Stimulated activated naive CD8-positive, alpha-beta T cell treated with anti-CD3 and anti-CD28 coated beads, Interleukin-15, Interleukin-2, amounts not matched to agents 100 U/mL and 50 U/mL, for 24 hours (primary cell): ENCODE results near the gene PDE3A.

Experiments used
- ATAC-seq: fragments of 150-1000 bp; cut with Tn5 transposase; one replicate; pipeline ENCODE4 v1.10.0; 2021
- DNase-seq: peaks from one replicate; pipeline ENCODE4 v3.0.0; 2021

The PDE3A gene

DNA sequence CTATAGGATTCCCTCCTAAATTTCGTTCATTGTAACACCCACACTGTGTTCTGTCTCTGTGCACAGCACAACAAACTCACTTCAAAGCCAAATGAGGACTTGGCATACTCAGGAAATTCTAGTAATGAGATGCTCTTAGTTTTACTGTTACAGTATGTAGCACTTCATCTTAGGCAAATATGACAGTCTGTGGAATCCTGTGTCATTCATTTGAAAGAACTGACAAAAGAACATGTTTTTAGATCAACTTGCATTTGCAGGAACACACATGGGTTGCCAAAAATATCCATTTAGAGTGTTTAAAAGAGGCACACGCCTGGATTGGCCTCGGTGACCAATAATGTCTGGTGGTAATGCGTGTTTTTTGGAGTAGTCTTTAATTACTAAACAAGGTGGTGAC, 56.5 kb downstream of the PDE3A start:
- DNase-seq (no peak), ATAC-seq (no peak)

DNA sequence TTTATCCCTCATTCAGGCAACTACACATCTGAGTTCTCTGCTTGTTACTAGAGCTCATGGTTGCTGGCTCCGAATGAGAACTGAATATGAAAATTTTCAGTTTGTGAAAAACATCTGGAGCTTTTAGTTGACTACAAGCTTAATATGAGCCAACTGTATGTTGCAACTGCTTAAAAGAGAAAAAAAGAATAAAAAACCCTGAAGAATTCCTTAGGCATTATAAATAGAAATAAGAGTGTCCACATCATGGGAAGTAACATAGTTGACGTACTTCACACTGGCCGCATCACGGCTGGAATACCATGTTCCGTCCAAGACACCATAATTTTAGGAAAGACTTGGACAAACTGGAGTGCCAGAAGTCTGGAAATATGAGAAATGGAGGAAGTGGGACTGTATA, 57.9 kb downstream of the PDE3A start:
- DNase-seq (no peak), ATAC-seq (no peak)

DNA sequence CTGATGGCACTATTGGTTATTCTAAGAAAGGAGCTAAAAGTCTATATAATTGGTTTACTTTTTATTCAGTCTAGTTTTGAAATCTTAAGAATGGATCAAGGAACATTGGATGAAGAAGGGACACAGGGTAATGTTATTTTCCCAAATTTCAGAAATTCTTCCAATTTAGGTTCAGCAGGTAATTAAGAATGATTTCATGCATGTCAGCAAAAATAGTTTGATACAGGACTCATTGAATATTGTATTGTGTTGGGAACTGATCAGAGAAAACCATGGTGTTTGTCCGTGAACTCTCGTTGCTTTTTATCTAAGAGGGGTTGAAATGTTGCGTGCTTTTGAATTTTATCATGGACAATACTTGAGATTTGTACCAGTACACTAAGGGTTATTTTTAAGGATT, 58.6 kb downstream of the PDE3A start:
- no peak for ATAC-seq

DNA sequence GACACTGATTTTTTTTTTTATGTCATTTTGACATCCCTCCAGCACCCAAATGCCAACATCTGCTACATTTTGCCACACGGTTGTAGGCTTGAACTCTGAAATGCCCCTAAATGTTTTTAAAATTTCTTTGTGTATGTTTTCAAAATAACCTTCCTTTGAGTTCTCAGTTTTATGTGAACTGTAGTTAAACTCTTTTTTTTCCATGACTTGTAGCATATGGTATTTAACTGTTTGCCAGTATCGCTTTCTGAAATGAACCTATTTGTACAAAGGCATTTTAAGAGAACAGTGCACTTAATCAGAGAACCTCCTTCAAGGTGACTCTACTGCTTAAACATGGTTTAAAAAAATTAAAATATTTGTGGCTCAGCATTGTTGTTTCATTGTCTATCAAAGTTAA, 61.5 kb downstream of the PDE3A start:
- DNase-seq, result no peak
- ATAC-seq, result no peak

More for the DNA sequence above, 58.6 kb downstream of the PDE3A start:
- no peak for DNase-seq

DNA sequence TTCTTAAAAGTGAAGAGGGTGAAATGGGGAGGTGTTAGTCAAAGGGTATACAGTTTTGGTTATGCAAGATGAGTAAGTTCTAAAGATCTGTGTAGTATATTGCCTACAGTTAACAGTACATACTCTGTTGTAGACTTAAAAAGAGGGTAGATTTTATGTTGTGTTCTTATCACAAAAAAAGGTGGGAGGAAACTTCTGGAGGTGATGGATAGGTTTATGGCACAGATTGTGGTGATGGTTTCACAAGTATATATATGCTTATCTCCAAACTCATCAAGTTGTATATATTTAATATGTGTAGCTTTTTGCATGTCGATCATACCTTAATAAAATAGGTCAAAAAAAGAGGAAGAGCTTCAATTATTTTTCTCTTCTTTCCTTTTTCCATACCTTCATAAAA, 64.0 kb downstream of the PDE3A start:
- ATAC-seq, result no peak
- DNase-seq, result no peak

DNA sequence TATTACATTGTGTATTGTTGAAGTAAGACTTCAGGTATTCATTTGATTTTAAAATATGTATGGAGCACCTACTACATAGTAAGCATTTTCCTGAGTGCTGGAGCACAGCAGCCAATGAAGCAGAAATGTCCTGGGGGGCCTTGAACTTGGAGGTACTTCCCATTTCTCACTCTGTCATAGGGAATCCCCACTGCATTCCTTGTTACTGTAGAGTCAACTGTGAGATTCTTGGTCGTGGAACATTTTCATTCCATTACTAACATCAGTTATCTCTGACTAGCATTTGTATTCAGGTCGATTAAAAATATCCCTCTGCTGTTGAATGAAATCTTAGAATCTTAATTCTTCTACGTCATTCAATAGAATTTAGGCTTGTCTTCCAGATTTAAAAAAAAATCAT, 66.7 kb downstream of the PDE3A start:
- DNase-seq, result no peak
- ATAC-seq, result no peak

DNA sequence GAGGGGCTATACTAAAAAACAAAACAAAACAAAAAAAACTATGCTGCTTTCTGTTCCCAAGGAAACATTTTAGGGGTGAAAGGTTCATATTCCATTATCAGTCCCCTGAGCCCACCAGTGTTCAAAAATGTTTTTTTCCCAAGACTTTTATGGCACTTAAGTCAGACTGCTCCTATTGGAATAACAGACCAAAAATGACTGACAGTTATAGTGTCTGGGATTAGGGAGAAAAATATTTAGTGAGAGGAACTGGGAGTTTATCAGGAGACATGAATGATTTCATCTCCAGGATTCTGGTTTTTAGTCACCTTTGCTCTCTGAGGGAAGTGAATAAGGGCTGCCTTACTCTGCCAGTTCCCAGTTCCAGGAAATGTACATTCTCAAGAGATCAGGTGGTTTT, 68.0 kb downstream of the PDE3A start:
- no peak for DNase-seq
- ATAC-seq, result no peak

DNA sequence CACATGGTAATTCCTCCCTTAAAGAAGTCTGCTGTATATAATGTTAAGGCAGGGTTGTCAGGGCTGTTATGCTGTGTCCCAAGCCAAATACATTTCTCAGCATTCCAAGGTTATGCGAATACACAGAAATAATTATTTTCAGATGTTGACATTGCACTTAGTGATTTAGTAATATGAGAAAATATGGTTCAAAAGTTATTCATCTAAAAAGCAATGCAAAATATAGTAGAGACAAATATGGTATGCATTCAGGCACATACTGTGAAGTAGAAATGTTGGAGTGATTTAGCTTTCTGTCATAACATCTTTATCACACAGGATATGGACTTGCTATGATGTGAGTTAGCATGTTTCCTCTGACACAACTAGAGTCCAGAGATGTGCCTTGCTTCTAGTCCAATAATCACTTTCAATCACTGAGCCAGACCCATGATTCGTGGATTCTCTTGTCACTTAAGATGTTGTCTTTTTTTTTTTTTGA, 70.0 kb downstream of the PDE3A start:
- no peak for ATAC-seq
- DNase-seq, result no peak

DNA sequence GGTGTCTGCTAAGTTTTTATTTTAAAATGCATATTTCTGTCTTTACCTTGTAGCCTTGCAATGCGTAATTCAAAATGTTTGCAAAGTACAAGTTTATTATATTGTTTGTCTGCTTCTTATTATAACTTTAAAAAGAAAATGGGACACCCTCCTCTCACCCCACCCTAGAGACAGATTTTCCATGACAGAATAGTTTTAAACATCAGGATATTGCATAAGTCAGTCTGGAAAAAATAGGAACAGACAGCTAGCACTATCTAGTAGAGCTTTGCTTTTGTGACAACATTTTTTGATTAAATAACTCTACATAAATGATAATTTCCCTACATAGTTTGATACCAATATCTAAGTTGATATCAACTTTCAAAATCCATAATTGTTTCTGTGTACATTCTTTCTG, 71.3 kb downstream of the PDE3A start:
- DNase-seq (no peak), ATAC-seq (no peak)

DNA sequence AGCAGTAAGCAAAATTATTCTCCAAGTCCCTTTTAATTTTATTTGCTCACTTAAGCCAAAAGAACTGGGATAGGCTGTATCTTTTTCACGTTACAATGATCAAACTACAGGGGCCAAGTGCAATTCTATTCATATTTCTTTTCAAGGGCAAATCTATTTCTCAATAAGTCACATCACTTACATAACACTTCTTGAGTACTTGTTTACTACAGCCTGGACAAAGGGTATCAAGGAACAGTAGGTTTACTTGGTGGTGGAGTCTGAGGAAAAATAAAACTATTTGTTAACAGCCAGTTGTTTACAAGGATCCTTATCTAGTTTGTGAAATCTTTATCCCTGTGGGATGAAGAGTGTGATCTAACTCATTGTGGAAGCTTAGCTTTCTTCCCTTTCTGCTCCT, 72.1 kb downstream of the PDE3A start:
- DNase-seq, result no peak

DNA sequence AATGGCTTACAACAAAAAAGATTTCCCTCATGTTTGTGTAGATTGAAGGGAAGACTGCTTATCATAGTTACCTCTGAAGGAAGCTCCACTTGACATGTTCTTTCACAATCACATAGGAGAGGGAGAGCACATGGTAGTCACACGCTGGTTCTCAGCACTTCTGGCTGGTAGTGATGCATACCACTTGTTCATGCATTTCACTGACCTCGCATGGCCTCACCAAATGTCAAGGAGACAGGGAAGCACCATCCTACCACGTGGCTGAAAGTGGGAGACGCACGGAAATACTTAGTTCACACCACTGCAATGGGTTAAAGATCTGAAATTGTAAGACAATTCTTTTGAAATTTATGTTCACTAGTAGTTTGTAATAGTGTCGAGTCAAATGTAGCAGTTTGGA, 74.0 kb downstream of the PDE3A start:
- DNase-seq, result no peak
- ATAC-seq, result no peak

More for the DNA sequence above, 72.1 kb downstream of the PDE3A start:
- ATAC-seq, result no peak

DNA sequence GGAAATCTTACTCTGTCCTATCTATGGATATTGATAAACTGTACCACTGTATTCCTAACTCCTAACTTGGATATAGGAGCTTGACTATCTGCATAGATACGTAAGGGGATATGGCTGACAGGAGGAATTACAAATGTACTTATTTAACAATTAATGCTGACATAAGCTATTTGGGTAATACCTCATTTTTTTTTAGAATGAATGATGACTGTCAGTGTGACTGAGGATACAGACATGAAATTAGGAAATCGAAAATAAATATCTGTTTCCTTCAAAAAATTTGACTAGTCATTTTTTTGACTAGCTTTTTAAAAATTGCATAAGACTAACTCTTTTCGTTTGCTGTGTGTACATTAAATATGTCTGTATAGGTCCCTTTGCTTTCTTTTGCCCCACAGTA, 74.9 kb downstream of the PDE3A start:
- no peak for ATAC-seq
- DNase-seq, result no peak

DNA sequence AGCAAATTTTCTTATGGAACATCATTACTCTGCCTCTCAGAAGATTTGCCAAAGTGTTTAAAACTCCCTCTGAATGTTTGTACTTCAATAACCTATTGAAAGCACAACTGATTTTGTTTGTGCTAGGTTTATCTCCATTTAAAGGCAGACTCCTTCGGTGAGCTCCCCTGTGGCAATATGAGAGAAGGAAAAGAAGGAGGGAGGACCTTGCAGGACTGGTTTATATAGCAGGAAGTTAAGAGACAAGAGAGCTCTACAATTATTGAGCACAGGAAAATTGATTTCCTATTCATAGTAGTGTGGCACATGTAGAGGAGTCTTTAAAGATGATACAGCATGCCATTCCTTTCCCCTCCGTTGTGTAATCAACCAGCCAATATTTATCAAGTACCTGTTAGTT, 75.5 kb downstream of the PDE3A start:
- ATAC-seq (no peak), DNase-seq (no peak)

DNA sequence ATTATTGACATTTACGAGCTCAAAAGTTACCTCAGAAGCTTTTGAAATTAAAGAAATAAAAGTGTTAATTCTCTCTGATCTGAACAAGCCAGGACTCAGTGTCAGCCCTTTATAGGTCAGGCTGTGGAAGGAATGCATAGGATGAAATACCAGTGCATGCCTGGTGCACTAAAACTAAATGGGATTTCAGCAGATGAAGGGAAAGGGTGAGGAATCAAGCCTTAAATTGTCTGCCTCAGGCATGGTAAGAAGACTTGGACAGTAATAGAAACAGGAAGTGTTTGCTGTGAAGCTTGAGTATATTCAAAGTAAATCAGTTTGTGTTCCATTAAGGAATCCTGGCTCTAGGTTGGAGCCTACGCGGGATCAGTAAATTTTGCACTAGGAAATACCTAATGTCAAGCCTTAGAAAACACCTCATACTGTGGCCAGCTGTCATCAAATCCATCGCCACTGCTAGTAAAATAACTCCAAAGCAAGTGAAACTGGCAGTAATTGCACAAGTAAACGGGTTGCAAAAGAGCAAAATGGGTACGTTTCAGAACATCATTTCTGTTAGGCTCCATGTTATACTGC, 76.3 kb downstream of the PDE3A start:
- DNase-seq (no peak), ATAC-seq (no peak)

DNA sequence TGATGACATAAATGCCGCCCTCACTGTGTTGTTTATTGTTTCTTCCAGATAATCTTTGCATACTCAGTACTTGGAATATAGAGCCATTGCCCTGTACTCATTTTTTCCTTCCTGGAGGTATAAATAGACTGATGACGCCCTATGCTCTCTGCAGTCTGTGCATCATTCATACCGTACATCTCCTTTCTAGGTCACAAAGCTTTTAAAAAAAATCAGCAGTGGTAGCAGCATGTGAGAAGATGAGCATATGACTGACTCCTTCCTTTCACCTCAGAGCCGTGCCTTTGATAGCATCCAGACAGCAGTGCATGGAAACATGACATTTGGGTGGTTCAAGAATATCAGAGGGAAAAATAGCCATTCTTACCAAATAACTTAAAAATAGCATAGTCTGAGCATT, 77.3 kb downstream of the PDE3A start:
- DNase-seq, result no peak
- no peak for ATAC-seq

DNA sequence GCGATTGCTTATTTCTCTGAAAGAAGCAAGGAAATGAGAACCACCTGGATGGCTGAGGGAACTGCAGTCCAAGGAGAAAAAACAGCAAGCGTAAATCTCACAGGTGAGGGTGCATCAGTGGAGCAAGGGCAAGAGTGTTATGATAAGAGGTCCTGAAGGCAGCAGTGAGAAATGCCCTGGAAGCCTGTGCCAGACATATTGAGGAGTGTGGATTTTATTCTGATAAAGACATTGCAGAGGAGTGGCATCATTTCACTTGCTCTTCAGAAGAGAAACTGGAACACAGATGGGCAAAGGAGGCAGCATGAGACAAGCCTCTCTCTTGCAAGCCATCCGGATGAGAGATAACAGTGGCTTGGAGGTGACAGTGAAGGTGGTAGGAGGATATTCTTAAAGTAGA, 78.5 kb downstream of the PDE3A start:
- no peak for DNase-seq
- no peak for ATAC-seq

DNA sequence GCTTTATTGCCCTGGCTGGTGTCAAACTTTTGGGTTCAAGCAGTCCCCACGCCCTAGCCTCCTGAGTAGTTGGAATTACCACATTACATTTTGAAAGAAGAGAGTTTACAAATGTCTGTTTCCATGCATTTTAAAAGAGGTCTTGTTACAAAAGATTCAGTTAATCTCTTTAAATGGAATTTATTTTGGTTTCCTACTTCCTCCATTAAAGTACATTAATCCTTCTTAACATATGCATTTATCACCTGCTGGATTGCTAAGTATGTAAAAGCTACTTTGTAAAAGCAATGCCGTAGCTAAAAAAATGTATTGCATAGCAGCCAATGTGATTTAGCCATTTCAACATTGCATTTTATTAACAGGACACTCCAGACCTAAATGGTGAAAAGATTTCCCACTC, 80.4 kb downstream of the PDE3A start:
- no peak for DNase-seq
- no peak for ATAC-seq

DNA sequence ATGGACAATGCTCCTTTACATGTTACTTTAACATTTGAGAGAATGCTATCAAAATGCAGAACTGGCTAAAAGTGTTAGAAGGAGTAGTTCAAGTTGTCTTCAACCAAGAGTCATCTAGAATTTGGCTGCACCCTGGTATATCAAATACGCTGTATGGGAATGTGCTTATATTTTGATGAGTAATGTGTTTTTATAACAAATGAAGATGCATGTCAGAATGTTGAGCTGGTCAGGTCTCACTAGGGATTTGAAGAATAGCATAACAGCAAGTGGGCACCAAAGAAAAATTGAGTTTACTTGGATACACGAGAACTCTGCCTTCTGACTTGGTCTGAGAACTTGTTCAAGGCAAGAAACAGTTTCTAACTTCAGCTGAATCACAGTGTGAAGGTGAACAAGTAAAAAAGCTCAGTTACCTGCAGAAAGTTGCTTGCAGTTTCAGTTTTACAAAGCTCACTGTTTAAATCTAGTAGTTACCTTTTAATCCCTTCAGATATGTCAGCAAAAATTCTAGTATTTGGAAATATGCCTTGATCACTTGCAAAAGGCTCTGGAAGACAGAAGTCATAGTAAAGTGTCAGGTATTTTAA, 82.3 kb downstream of the PDE3A start:
- DNase-seq (no peak), ATAC-seq (no peak)

DNA sequence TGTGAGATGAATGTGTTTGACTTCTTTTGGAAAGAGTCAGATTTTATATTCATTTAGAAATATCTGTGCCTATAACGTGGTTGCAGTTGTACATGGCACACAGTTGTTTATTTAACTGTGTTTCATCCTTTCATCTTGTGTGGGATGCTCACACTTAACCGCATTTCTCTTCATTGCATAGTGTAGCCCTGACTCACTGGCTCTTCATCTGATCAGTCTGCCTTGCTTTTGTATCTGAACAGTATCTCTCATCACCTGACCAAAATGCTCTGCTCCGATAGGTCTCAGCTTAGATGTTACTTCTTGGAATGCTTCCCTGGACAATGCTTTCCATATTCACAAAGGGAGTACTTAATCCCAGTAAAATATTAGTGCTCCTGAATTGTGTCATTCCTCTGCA, 83.4 kb downstream of the PDE3A start:
- ATAC-seq (no peak), DNase-seq (no peak)

DNA sequence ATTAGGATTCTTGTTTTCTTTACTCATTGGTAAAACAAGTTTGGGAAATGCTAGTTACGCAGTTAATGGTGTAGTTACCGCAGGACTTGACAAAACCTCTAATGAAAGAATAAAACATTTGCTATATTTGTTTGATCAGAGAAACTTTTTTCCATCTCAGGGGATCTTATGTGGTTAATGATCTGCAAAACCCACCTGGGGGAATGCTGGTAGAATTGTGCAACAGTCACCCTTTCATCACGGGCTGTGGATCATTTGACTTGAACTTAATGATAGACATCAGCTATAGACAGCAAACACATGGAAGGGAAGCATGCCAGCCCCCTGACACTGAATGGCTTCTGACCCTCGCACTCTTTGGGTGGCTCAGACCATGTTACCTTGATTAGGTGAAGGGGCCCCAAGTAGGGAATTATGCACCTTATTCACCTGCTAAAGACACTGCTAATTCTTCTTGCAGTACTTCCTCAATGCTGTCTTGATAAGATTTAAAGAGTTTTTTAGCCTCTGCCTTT, 84.2 kb downstream of the PDE3A start:
- DNase-seq (no peak), ATAC-seq (no peak)

DNA sequence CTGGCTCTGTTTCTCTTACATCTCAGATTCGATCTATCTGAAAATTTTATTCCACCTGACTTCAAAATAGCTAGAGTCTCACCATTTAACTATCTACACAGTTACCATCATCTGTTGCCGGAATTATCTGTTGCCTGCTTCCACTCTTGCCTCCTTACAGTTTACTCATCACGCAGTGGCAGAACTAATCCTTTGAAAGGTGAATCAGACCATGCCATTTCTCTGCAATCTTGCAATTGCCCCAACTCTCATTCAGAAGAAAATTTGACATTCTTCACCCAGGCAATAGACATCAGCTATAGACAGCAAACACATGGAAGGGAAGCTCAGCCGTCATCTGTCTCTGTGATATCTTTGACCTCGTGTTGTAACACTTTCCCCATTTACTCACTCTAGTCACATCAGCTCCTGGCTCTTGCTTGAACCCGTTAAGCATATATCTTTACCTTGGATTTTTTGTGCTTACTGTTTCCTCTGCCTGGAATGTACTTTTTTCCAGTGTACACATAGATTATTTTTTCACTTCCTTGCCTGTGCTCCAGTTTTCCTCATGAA, 85.5 kb downstream of the PDE3A start:
- ATAC-seq (no peak), DNase-seq (no peak)

DNA sequence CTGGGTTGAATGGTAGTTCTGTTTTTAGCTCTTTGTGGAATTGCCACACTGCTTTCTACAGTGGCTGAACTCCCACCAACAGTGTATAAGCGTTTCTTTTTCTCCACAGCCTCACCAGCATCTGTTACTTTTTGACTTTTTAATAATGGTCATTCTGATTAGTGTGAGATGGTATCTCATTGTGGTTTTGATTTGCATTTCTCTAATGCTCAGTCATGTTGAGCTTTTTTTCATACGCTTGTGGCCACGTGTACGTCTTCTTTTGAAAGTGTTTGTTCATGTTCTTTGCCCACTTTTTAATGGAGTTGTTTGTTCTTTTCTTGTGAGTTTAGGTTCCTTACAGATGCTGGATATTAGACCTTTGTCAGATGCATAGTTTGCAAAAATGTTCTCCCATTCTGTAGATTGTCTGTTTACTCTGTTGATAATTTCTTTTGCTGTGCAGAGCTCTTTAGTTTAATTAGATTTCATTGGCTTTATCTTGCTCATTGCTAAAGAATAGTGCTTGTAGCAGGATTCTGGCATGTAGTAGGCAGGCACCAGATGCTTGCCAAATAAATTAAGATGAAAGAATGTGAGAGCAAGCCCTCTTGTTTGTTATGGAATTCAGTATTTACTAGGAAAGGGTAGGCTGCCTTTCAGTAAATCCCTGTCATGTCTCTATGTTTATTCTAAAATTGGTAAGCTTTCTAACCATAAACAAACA, 86.8 kb downstream of the PDE3A start:
- no peak for DNase-seq

DNA sequence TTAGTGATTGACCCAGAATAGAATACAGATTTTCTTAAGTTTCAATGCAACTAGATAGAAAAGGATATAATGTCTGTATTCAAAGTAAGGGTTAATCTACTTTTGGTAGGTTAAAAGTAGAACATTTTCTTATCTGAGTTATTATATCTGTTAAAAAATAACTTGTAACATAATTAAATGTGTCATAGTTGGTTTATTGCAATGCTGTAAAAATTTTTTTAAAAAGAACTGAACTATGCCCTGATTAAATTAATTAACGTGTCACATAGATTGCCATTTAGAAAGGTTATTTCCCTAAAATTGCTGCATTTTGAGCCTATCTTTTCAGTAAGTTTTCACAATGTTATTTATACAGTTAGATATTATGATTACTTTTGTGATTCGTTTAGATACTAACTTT, 89.2 kb downstream of the PDE3A start:
- ATAC-seq, result no peak
- no peak for DNase-seq

More for the DNA sequence above, 86.8 kb downstream of the PDE3A start:
- no peak for ATAC-seq
